HCT116 (cell line): Measurements from ENCODE around the gene CCDC28B. TPM values are rescaled to one million over a fixed set of nuclear protein-coding genes. Genes with fewer than 3 reads are reported as not detected.

ENCODE experiments used
- ATAC-seq: fragments of 200-7000 bp; cut with Tn5 transposase; 2 replicates; pipeline ENCODE4 v1.9.1; 2020; ENCODE audit warnings: mild to moderate bottlenecking, moderate library complexity
- BruUV-seq: library from RNA; stranded (reverse); fragments of 400-500 nt; replicated peaks from 2 replicates; lab custom pipeline; 2021; lab: Mats Ljungman, UMichigan
- CTCF ChIA-PET: fragments of 300-600 bp; sonication (Branson Sonifier 250); formaldehyde crosslinking; loops from one replicate; lab custom pipeline; 2021; ENCODE audit warnings: antibody characterized with exemption; lab: Charles Lee
- POLR2A ChIA-PET: fragments of 300-600, 350-600 bp; sonication (Branson Sonifier 250); formaldehyde crosslinking; loops from one replicate; lab custom pipeline; 2021; ENCODE audit warnings: antibody characterized with exemption; lab: Charles Lee
- RAD21 ChIA-PET, 2 experiments: fragments of 300-600 bp; sonication (Branson Sonifier 250); formaldehyde crosslinking; loops; one replicate each; lab custom pipeline; 2023; ENCODE audit warnings: low total read pairs in 2 of 2; ENCODE audit not compliant: uncharacterized antibody in 2 of 2, unreplicated experiment in 2 of 2, low non-redundant PET in 1 of 2; lab: Charles Lee
- DNase-seq: peaks from one replicate; pipeline ENCODE4 v3.0.0-alpha.2; 2010; ENCODE audit warnings: low read depth, low spot score
- H2AFZ ChIP-seq: fragments of 200-600 bp; shearing (Covaris generic), sonication (generic); 2 replicates; pipeline ENCODE4 v1.6.1; 2017; ENCODE audit warnings: low read depth, mixed run types, mixed read lengths, antibody characterized with exemption, low read length; ENCODE audit not compliant: poor library complexity, severe bottlenecking
- H3K27ac ChIP-seq: 2 replicates; pipeline ENCODE4 v1.5.1; 2012; ENCODE audit warnings: low read depth, low read length
- H3K27me3 ChIP-seq: fragments of 200-600 bp; sonication (generic); 2 replicates; pipeline ENCODE4 v1.6.1; 2016; ENCODE audit warnings: mixed run types, low read length, mixed read lengths; ENCODE audit not compliant: insufficient read depth
- H3K36me3 ChIP-seq, 2 experiments: fragments of 200-500 bp in 1 of 2; fragments of 200-600 bp in 1 of 2; sonication (Bioruptor generic) in 1 of 2; sonication (generic) in 1 of 2; 2 replicates each; pipeline versions ENCODE4 v1.5.1 to v1.6.1; 2014 to 2016; ENCODE audit warnings: low read length in 2 of 2, inconsistent platforms in 1 of 2, mixed read lengths in 1 of 2, mixed run types in 1 of 2; ENCODE audit not compliant: insufficient read depth in 2 of 2, control insufficient read depth in 1 of 2
- H3K4me1 ChIP-seq, 2 experiments: fragments of 200-600 bp in 1 of 2; sonication (generic) in 1 of 2; 2 replicates each; pipeline versions ENCODE4 v1.5.1 to v1.6.1; 2012 to 2017; ENCODE audit warnings: low read length in 2 of 2, inconsistent platforms in 1 of 2, mild to moderate bottlenecking in 1 of 2, mixed read lengths in 1 of 2, mixed run types in 1 of 2, moderate library complexity in 1 of 2; ENCODE audit not compliant: insufficient read depth in 2 of 2, control insufficient read depth in 1 of 2
- H3K4me2 ChIP-seq: fragments of 200-600 bp; sonication (generic); 2 replicates; pipeline ENCODE4 v1.6.1; 2017; ENCODE audit warnings: mixed run types, low read length, mixed read lengths
- H3K4me3 ChIP-seq, 2 experiments: fragments of 200-600 bp in 1 of 2; sonication (generic) in 1 of 2; replicated peaks in 1 of 2; 2 replicates each; pipeline ENCODE4 v1.5.1; 2011 to 2016; ENCODE audit warnings: low read length in 2 of 2, control low read depth in 1 of 2, low read depth in 1 of 2, mild to moderate bottlenecking in 1 of 2, mixed read lengths in 1 of 2, mixed run types in 1 of 2
- H3K79me2 ChIP-seq: fragments of 200-600 bp; sonication (generic); 2 replicates; pipeline ENCODE4 v1.6.1; 2017; ENCODE audit warnings: mild to moderate bottlenecking, mixed run types, low read length, moderate library complexity, mixed read lengths; ENCODE audit not compliant: insufficient read depth
- H3K9ac ChIP-seq: fragments of 200-600 bp; sonication (generic); 2 replicates; pipeline ENCODE4 v1.6.1; 2016; ENCODE audit warnings: low read length, mixed read lengths
- H3K9me2 ChIP-seq: fragments of 200-600 bp; sonication (generic), shearing (Covaris generic); 2 replicates; pipeline ENCODE4 v1.6.1; 2017; ENCODE audit warnings: mixed run types, mild to moderate bottlenecking, moderate library complexity; ENCODE audit not compliant: insufficient read depth
- H3K9me3 ChIP-seq, 2 experiments: fragments of 200-500 bp in 1 of 2; fragments of 200-600 bp in 1 of 2; sonication (Bioruptor generic) in 1 of 2; sonication (generic) in 1 of 2; 2 replicates each; pipeline ENCODE4 v1.6.1; 2014 to 2017; ENCODE audit warnings: low read length in 2 of 2, mixed read lengths in 2 of 2, inconsistent platforms in 1 of 2, low read depth in 1 of 2, mild to moderate bottlenecking in 1 of 2, mixed run types in 1 of 2, moderate library complexity in 1 of 2; ENCODE audit not compliant: control insufficient read depth in 1 of 2, insufficient read depth in 1 of 2
- H4K20me1 ChIP-seq: fragments of 200-600 bp; sonication (generic), shearing (Covaris generic); 2 replicates; pipeline ENCODE4 v1.6.1; 2017; ENCODE audit warnings: mixed run types, mild to moderate bottlenecking, moderate library complexity; ENCODE audit not compliant: insufficient read depth
- EGR1 ChIP-seq: IDR thresholded peaks from 2 replicates; pipeline ENCODE4 v1.6.1; 2012; ENCODE audit warnings: low read depth
- EZH2phosphoT487 ChIP-seq: fragments of 200-600 bp; IDR thresholded peaks from 2 replicates; pipeline ENCODE4 v1.6.1; 2018; ENCODE audit warnings: antibody characterized with exemption, borderline replicate concordance
- FOSL1 ChIP-seq: IDR thresholded peaks from 2 replicates; pipeline ENCODE4 v1.6.1; 2012; ENCODE audit warnings: low read depth
- JUND ChIP-seq: IDR thresholded peaks from 2 replicates; pipeline ENCODE4 v1.6.1; 2012
- POLR2A ChIP-seq: IDR thresholded peaks from 2 replicates; pipeline ENCODE4 v1.7.0; 2011; ENCODE audit warnings: borderline replicate concordance; ENCODE audit not compliant: insufficient read depth, insufficient read length; ENCODE audit errors: extremely low read depth
- POLR2AphosphoS5 ChIP-seq: IDR thresholded peaks from 2 replicates; pipeline ENCODE4 v1.6.1; 2011; ENCODE audit warnings: mild to moderate bottlenecking, low read depth, low read length, moderate library complexity
- REST ChIP-seq: IDR thresholded peaks from 2 replicates; pipeline ENCODE4 v1.6.1; 2012; ENCODE audit warnings: low read depth
- SP1 ChIP-seq: IDR thresholded peaks from 2 replicates; pipeline ENCODE4 v1.6.1; 2012; ENCODE audit warnings: low read depth
- SRF ChIP-seq: IDR thresholded peaks from 2 replicates; pipeline ENCODE4 v1.6.1; 2012; ENCODE audit warnings: low read depth
- TCF7L2 ChIP-seq: IDR thresholded peaks from 2 replicates; pipeline ENCODE4 v1.7.0; 2011; ENCODE audit warnings: borderline replicate concordance, inconsistent platforms; ENCODE audit not compliant: insufficient read depth, insufficient read length; ENCODE audit errors: extremely low read depth
- YY1 ChIP-seq: IDR thresholded peaks from 2 replicates; pipeline ENCODE4 v1.6.1; 2011; ENCODE audit warnings: low read length, low read depth, moderate library complexity, mild to moderate bottlenecking; ENCODE audit not compliant: insufficient replicate concordance; ENCODE audit errors: extremely low read depth
- ZFX ChIP-seq: fragments of 450-650 bp; IDR thresholded peaks from 2 replicates; pipeline ENCODE4 v1.6.1; 2017
- intact Hi-C: fragments of 100-400 bp; cut with micrococcal nuclease; formaldehyde crosslinking; loops from 2 replicates; pipeline ENCODE4 v1.10.0; 2022
- total RNA-seq: library from RNA; stranded (reverse); gene quantifications from one replicate; pipeline ENCODE4 v1.2.1, GENCODE V29; 2021; ENCODE audit not compliant: unreplicated experiment
- TF ChIP-seq, protein P1 (sequence below), 3 experiments: fragments of 200-600 bp in 1 of 3; sonication (generic) in 1 of 3; IDR thresholded peaks in 2 of 3; conservative IDR thresholded peaks in 1 of 3; 2 replicates each; pipeline ENCODE4 v1.5.1; 2012 to 2017; ENCODE audit warnings: low read depth in 2 of 3, low read length in 2 of 3, antibody characterized with exemption in 1 of 3, borderline replicate concordance in 1 of 3, control low read depth in 1 of 3, mild to moderate bottlenecking in 1 of 3, mixed read lengths in 1 of 3, mixed run types in 1 of 3, moderate library complexity in 1 of 3; ENCODE audit not compliant: insufficient read depth in 1 of 3
- TF ChIP-seq, protein P2 (sequence below): IDR thresholded peaks from 2 replicates; pipeline ENCODE4 v1.6.1; 2012

CCDC28B gene
- total RNA-seq, 1 experiment from 2014 or later = 5.9 TPM

DNA sequence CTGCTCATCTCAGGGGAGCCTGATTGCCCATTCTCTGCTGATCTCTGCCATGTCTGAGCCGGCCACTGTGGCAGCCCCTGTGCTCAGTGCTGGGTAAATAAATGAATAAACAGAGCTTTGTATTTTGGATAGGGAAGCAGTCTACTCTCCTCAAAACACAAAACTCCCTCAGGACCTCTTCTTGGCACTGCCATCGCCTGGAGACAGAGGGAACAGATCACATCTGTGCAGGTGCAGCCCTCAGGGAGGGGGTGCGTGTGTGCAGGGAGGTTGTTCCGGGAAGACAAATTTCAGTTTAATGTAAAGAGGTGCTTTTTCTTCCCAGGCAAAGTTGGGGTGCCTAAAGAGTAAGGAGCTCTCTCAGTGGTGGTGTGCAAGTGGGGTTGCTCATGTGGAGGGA, 38.9 kb downstream of the CCDC28B start:
- CTCF ChIA-PET = interaction anchor here (1.6 kb wide), 1 partner anchor 9 kb away, joined by 3 read pairs; no protein-coding TSS in a partner anchor
- intact Hi-C loops = no loop called here
- no peaks in the 10 kb centered on the region for H3K36me3 ChIP-seq
- H2AFZ ChIP-seq = no peak overlapping the region
- H3K79me2 ChIP-seq = no peaks in the 10 kb centered on the region
- H3K9me3 ChIP-seq = no peaks in the 10 kb centered on the region
- DNase-seq (no peak), ATAC-seq (no peak)
- peak overlapping the region; percentile 87; the same call in 1 of the 2 replicates for H3K27ac ChIP-seq
- H3K27me3 ChIP-seq = no peaks in the 10 kb centered on the region
- RAD21 ChIA-PET = no interaction called here
- peaks cover 20 to 45% of the 10 kb centered on the region in 2 experiments for H3K4me1 ChIP-seq
- H3K9ac ChIP-seq = no peak overlapping the region
- POLR2A ChIA-PET = interaction anchor here (1.9 kb wide), 1 partner anchor 155 kb away, joined by 5 read pairs; the partner anchor contains the start of gene BSDC1
- TF ChIP-seq JUND (no peak), EGR1 (no peak), SP1 (no peak), POLR2A (no peak), POLR2AphosphoS5 (no peak), REST (no peak), TCF7L2 (no peak), YY1 (no peak), FOSL1 (no peak), EZH2phosphoT487 (no peak), SRF (no peak), ZFX (no peak)
- TF ChIP-seq, protein P1, sequence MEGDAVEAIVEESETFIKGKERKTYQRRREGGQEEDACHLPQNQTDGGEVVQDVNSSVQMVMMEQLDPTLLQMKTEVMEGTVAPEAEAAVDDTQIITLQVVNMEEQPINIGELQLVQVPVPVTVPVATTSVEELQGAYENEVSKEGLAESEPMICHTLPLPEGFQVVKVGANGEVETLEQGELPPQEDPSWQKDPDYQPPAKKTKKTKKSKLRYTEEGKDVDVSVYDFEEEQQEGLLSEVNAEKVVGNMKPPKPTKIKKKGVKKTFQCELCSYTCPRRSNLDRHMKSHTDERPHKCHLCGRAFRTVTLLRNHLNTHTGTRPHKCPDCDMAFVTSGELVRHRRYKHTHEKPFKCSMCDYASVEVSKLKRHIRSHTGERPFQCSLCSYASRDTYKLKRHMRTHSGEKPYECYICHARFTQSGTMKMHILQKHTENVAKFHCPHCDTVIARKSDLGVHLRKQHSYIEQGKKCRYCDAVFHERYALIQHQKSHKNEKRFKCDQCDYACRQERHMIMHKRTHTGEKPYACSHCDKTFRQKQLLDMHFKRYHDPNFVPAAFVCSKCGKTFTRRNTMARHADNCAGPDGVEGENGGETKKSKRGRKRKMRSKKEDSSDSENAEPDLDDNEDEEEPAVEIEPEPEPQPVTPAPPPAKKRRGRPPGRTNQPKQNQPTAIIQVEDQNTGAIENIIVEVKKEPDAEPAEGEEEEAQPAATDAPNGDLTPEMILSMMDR (IDR thresholded peaks at IDR 0.05 in 2 of 3, conservative IDR thresholded peaks at IDR 0.05 in 1 of 3; ENCODE audit: borderline replicate concordance in 1 of 3, insufficient read depth in 1 of 3, low read depth in 2 of 3, low read length in 2 of 3) = no peak
- TF ChIP-seq, protein P2, sequence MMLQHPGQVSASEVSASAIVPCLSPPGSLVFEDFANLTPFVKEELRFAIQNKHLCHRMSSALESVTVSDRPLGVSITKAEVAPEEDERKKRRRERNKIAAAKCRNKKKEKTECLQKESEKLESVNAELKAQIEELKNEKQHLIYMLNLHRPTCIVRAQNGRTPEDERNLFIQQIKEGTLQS = no peak
- TSS peak; percentile 35 for BruUV-seq
- no peaks in the 10 kb centered on the region for H4K20me1 ChIP-seq
- H3K4me2 ChIP-seq = no peak overlapping the region
- H3K4me3 ChIP-seq = no peak overlapping the region
- no peaks in the 10 kb centered on the region for H3K9me2 ChIP-seq
